AG04449 (cell line): ENCODE measurements around the gene STK11.

Experiments
- CTCF ChIA-PET: fragments of 350-600 bp; formaldehyde crosslinking; extraction: SDS; loops from one replicate; lab custom pipeline; 2021; ENCODE audit warnings: antibody characterized with exemption; lab: Yijun Ruan, JAX
- POLR2A ChIA-PET: fragments of 400-600, 350-600 bp; formaldehyde crosslinking; extraction: SDS; loops from one replicate; lab custom pipeline; 2020; ENCODE audit warnings: antibody characterized with exemption, inconsistent platforms; lab: Yijun Ruan, JAX
- DNase-seq: peaks from one replicate; pipeline ENCODE4 v3.0.0-alpha.2; 2010; ENCODE audit warnings: low read depth, low spot score
- H3K4me3 ChIP-seq: 2 replicates; pipeline ENCODE4 v1.5.1; 2011; ENCODE audit warnings: low read depth, mild to moderate bottlenecking, control low read depth, low read length
- CTCF ChIP-seq: IDR thresholded peaks from one replicate; pipeline ENCODE4 v1.5.1; 2011; ENCODE audit warnings: mild to moderate bottlenecking, moderate library complexity, low read length, control low read depth, inconsistent platforms; ENCODE audit not compliant: insufficient read depth; ENCODE audit errors: missing control alignments

The STK11 gene

GRCh38 chr19:1274081-1274851, 68.7 kb downstream of the STK11 start:
- no peak for TF ChIP-seq CTCF
- ChIA-PET CTCF (interaction anchor here (0.9 to 4.3 kb wide), 3 partner anchors 30 to 163 kb away, joined by 3 to 46 read pairs (median 10); no protein-coding TSS in a partner anchor), POLR2A (interaction anchor here (1.4 to 2.5 kb wide), 3 partner anchors 8 to 30 kb away, joined by 9 to 12 read pairs (median 10); no protein-coding TSS in a partner anchor)
- H3K4me3 ChIP-seq: peak overlapping the region; percentile 53
- no peak for DNase-seq

- TF ChIP-seq CTCF: no peak
- ChIA-PET POLR2A (interaction anchor here (0.6 to 2.5 kb wide), 9 partner anchors 9 to 193 kb away, joined by 3 to 12 read pairs (median 5); a partner anchor contains a TSS), CTCF (interaction anchor here (0.9 to 4.3 kb wide), 4 partner anchors 8 to 34 kb away, joined by 3 to 46 read pairs (median 8); no protein-coding TSS in a partner anchor)
- H3K4me3 ChIP-seq: peak overlapping the region; percentile 53
- DNase-seq: no peak
Measured at GRCh38 chr19:1274852-1275259, 69.3 kb downstream of the STK11 start.

- H3K4me3 ChIP-seq: peak within 1 kb of the TSS; percentile 70
- TF ChIP-seq CTCF: no peak
- ChIA-PET CTCF (interaction anchor here (1.0 to 1.8 kb wide), 3 partner anchors 9 to 31 kb away, joined by 3 to 11 read pairs (median 4); no protein-coding TSS in a partner anchor), POLR2A (interaction anchor here (0.6 to 2.5 kb wide), 9 partner anchors 9 to 193 kb away, joined by 3 to 10 read pairs (median 4); partner anchors contain the start of gene DAZAP1)
- DNase-seq: peak; percentile 80
Measured at GRCh38 chr19:1275260-1275975, 69.8 kb downstream of the STK11 start, which contains the start of gene FAM174C. FAM174C (plus strand) TSS chr19:1275530; CDS start chr19:1275550, 20 bp downstream.

- ChIA-PET CTCF (interaction anchor here (1.0 to 1.8 kb wide), 2 partner anchors 11 to 32 kb away, joined by 3 to 11 read pairs; no protein-coding TSS in a partner anchor), POLR2A (no interaction called here)
Measured at GRCh38 chr19:1275976-1276627, 70.5 kb downstream of the STK11 start.

GRCh38 chr19:1276628-1277022, 71.0 kb downstream of the STK11 start:
- TF ChIP-seq CTCF: no peak
- CTCF ChIA-PET: interaction anchor here (1.0 to 3.5 kb wide), 3 partner anchors 10 to 32 kb away, joined by 3 to 24 read pairs (median 11); no protein-coding TSS in a partner anchor

More at GRCh38 chr19:1275976-1276627, 70.5 kb downstream of the STK11 start:
- DNase-seq: no peak
- peak overlapping the region; percentile 70 for H3K4me3 ChIP-seq
- no peak for TF ChIP-seq CTCF

More at GRCh38 chr19:1276628-1277022, 71.0 kb downstream of the STK11 start:
- no peak for DNase-seq
- POLR2A ChIA-PET: no interaction called here
- H3K4me3 ChIP-seq: peak overlapping the region; percentile 70
